HG03139 (cell line): Measurements from ENCODE around the gene AMHR2.

Experiments used
- ATAC-seq: cut with Tn5 transposase; IDR thresholded peaks from one replicate; pipeline ENCODE4 v1.9.1; 2021; ENCODE audit not compliant: unreplicated experiment

AMHR2 gene

GRCh38 chr12:53479331-53479730 is 55.7 kb downstream of the AMHR2 start:
- ATAC-seq = no peak

- ATAC-seq = no peak
Measured at GRCh38 chr12:53480491-53481442, 57.1 kb downstream of the AMHR2 start.
